Cardiac muscle cell (in vitro differentiated cells and primary cell): Measurements from ENCODE around the gene ANGPTL7. TPM values are rescaled to one million over a fixed set of nuclear protein-coding genes. Genes with fewer than 3 reads are reported as not detected.

Experiments
- DNase-seq, 2 donors: peaks; one replicate each; pipeline versions ENCODE4 v3.0.0 to v3.0.0-alpha.2; 2010 to 2017; ENCODE audit warnings: low read depth in 1 of 2, low spot score in 1 of 2
- H3K27ac ChIP-seq: fragments of 200-600 bp; sonication (generic); 2 replicates; pipeline ENCODE4 v1.5.1; 2016
- H3K27me3 ChIP-seq: fragments of 200-600 bp; sonication (generic); 2 replicates; pipeline ENCODE4 v1.6.0; 2016; ENCODE audit warnings: control low read depth
- H3K36me3 ChIP-seq: fragments of 200-600 bp; sonication (generic); 2 replicates; pipeline ENCODE4 v1.5.1; 2016; ENCODE audit warnings: control low read depth
- H3K4me1 ChIP-seq: fragments of 200-600 bp; sonication (generic); 2 replicates; pipeline ENCODE4 v1.8.1; 2017; ENCODE audit warnings: low read depth, mild to moderate bottlenecking, mixed run types
- H3K4me3 ChIP-seq: fragments of 200-600 bp; sonication (generic); 2 replicates; pipeline ENCODE4 v1.5.1; 2016; ENCODE audit warnings: mild to moderate bottlenecking
- H3K9me3 ChIP-seq: fragments of 200-600 bp; sonication (generic); 2 replicates; pipeline ENCODE4 v1.5.1; 2017; ENCODE audit warnings: low read depth, mild to moderate bottlenecking, control low read depth
- CTCF ChIP-seq: IDR thresholded peaks from 2 replicates; pipeline ENCODE4 v1.5.1; 2012; ENCODE audit warnings: low read depth, mild to moderate bottlenecking, low read length
- polyA plus RNA-seq: library from polyadenylated mRNA; unstranded; fragments of >200 nt; fragmentation: Nextera tagmentation; extraction: Ambion mirVana; gene quantifications from 2 replicates; pipeline ENCODE4 v1.2.1, GENCODE V29; 2016
- total RNA-seq: library from RNA; depleted of rRNA; stranded (reverse); fragments of >200 nt; gene quantifications from 2 replicates; pipeline ENCODE4 v1.2.3, GENCODE V29; 2016

The ANGPTL7 gene
- total and polyA plus RNA-seq, 2 experiments from 2014 or later, result not detected

GRCh38 chr1:11188381-11188780 is 774 bp upstream of the ANGPTL7 start:
- H3K9me3 ChIP-seq, result no peaks in the 10 kb centered on the region
- peaks cover 18% of the 10 kb centered on the region for H3K36me3 ChIP-seq
- H3K4me1 ChIP-seq, result peaks cover 14% of the 10 kb centered on the region
- no peak overlapping the region for H3K27ac ChIP-seq
- no peak overlapping the region for H3K4me3 ChIP-seq
- no peaks in the 10 kb centered on the region for H3K27me3 ChIP-seq
- TF ChIP-seq CTCF, result no peak
- DNase-seq, result peak in 1 of 2 donors; percentile 42

- H3K27me3 ChIP-seq, result no peaks in the 10 kb centered on the region
- no peaks in the 10 kb centered on the region for H3K9me3 ChIP-seq
- H3K4me3 ChIP-seq, result no peak overlapping the region
- no peak for TF ChIP-seq CTCF
- H3K4me1 ChIP-seq, result peaks cover 3% of the 10 kb centered on the region
- DNase-seq, result no peak
- H3K36me3 ChIP-seq, result peaks cover 33% of the 10 kb centered on the region
- no peak overlapping the region for H3K27ac ChIP-seq
Measured at GRCh38 chr1:11193376-11193775, 4.2 kb downstream of the ANGPTL7 start.

DNA sequence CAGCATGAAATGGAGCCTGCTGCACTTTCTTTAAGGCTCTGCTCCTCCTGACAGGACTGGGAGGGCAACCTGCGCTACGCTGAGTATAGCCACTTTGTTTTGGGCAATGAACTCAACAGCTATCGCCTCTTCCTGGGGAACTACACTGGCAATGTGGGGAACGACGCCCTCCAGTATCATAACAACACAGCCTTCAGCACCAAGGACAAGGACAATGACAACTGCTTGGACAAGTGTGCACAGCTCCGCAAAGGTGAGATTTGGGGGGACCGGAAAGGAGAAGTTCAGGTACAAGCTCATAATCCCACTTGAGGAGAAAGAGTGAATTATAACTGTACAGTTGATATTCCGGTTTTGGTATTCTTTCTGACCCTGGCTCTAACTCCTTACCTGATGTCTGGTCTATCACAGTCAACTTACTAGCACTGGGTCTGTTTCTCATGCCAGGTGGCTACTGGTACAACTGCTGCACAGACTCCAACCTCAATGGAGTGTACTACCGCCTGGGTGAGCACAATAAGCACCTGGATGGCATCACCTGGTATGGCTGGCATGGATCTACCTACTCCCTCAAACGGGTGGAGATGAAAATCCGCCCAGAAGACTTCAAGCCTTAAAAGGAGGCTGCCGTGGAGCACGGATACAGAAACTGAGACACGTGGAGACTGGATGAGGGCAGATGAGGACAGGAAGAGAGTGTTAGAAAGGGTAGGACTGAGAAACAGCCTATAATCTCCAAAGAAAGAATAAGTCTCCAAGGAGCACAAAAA is 5.4 kb downstream of the ANGPTL7 start:
- H3K9me3 ChIP-seq, result no peaks in the 10 kb centered on the region
- no peaks in the 10 kb centered on the region for H3K27me3 ChIP-seq
- no peak for TF ChIP-seq CTCF
- H3K36me3 ChIP-seq, result peaks cover 44% of the 10 kb centered on the region
- DNase-seq, result peak in 1 of 2 donors; percentile 52
- no peak overlapping the region for H3K27ac ChIP-seq
- no peaks in the 10 kb centered on the region for H3K4me1 ChIP-seq
- H3K4me3 ChIP-seq, result no peak overlapping the region

DNA sequence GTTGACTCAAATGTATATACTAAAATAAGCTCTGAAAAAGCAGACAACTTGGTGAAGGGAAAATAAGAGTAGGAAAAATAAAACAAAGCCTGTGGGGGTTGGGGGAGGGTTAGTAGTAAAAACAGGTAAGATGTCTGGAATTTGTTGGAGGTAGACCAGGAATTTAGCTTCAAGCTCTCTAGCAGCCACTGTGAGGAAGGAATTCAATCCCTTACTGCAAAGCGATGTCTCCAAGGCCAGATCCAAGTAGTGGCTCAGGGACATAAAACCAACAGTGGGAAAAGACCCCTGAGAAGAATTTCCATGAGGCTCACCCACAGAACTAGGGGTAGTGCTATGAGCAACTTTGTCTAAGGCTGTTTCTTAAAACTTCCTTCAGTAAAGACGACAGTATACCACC is 7.8 kb downstream of the ANGPTL7 start:
- Histone ChIP-seq H3K4me3 (no peak overlapping the region), H3K36me3 (peaks cover 48% of the 10 kb centered on the region), H3K4me1 (no peaks in the 10 kb centered on the region), H3K27me3 (no peaks in the 10 kb centered on the region), H3K27ac (no peak overlapping the region), H3K9me3 (no peaks in the 10 kb centered on the region)
- DNase-seq, result no peak
- TF ChIP-seq CTCF, result no peak

- H3K4me3 ChIP-seq, result no peak overlapping the region
- H3K27me3 ChIP-seq, result no peaks in the 10 kb centered on the region
- DNase-seq, result no peak
- no peak overlapping the region for H3K27ac ChIP-seq
- peaks cover 48% of the 10 kb centered on the region for H3K36me3 ChIP-seq
- no peak for TF ChIP-seq CTCF
- no peaks in the 10 kb centered on the region for H3K4me1 ChIP-seq
- no peaks in the 10 kb centered on the region for H3K9me3 ChIP-seq
Measured at GRCh38 chr1:11197359-11197758, 8.2 kb downstream of the ANGPTL7 start.
